HepG2 (cell line): Measurements from ENCODE around the gene NECAP2. TPM values are rescaled to one million over a fixed set of nuclear protein-coding genes. Genes with fewer than 3 reads are reported as not detected.
A peak's percentile ranks its signal among the peaks of the same experiment; 100 is the strongest.

Experiments
- ATAD3A ChIP-seq: sonication (generic); formaldehyde crosslinking; IDR thresholded peaks from 2 replicates; pipeline ENCODE4 v1.4.0; 2020; ENCODE audit warnings: missing genetic modification reagents
- MAFK ChIP-seq, 2 experiments: IDR thresholded peaks in 1 of 2; conservative IDR thresholded peaks in 1 of 2; 2 replicates each; pipeline ENCODE4 v1.6.1; 2011; ENCODE audit warnings: improper control_type of control experiment in 2 of 2, low read length in 2 of 2
- MEIS1 ChIP-seq: sonication (generic); formaldehyde crosslinking; IDR thresholded peaks from 2 replicates; pipeline ENCODE4 v1.9.0; 2021; ENCODE audit warnings: mild to moderate bottlenecking, missing genetic modification reagents, moderate library complexity, borderline replicate concordance
- MTF1 ChIP-seq: sonication (generic); formaldehyde crosslinking; IDR thresholded peaks from 2 replicates; pipeline ENCODE4 v1.5.0; 2020; ENCODE audit warnings: missing genetic modification reagents
- NFE2L1 ChIP-seq: sonication (generic); formaldehyde crosslinking; IDR thresholded peaks from 2 replicates; pipeline ENCODE4 v1.4.0; 2020; ENCODE audit warnings: missing genetic modification reagents, mild to moderate bottlenecking, borderline replicate concordance
- NR3C1 ChIP-seq: sonication (generic); formaldehyde crosslinking; IDR thresholded peaks from 2 replicates; pipeline ENCODE4 v1.4.0; 2020; ENCODE audit warnings: missing genetic modification reagents
- PHB2 ChIP-seq: fragments of 450-650 bp; IDR thresholded peaks from 2 replicates; pipeline ENCODE4 v1.6.1; 2018; ENCODE audit not compliant: partially characterized antibody
- REST ChIP-seq, 2 experiments: IDR thresholded peaks; 2 replicates each; pipeline ENCODE4 v1.6.1; 2011 to 2012; ENCODE audit warnings: low read length in 2 of 2, borderline replicate concordance in 1 of 2, low read depth in 1 of 2, mild to moderate bottlenecking in 1 of 2, moderate library complexity in 1 of 2
- RNF219 ChIP-seq: sonication (generic); formaldehyde crosslinking; IDR thresholded peaks from 2 replicates; pipeline ENCODE4 v1.5.0; 2020; ENCODE audit warnings: mild to moderate bottlenecking, missing genetic modification reagents
- SALL2 ChIP-seq: sonication (generic); formaldehyde crosslinking; IDR thresholded peaks from 2 replicates; pipeline ENCODE4 v1.8.1; 2023; ENCODE audit warnings: mild to moderate bottlenecking, missing genetic modification reagents, inconsistent platforms
- SRSF9 ChIP-seq: fragments of 200-400 bp; formaldehyde crosslinking; IDR thresholded peaks from 2 replicates; pipeline ENCODE4 v1.6.1; 2018; ENCODE audit warnings: borderline replicate concordance, mild to moderate bottlenecking, low read depth, low read length; ENCODE audit not compliant: insufficient read depth, poor library complexity, severe bottlenecking
- THAP11 ChIP-seq: IDR thresholded peaks from 2 replicates; pipeline ENCODE4 v1.6.1; 2016; ENCODE audit warnings: missing biosample characterization, missing genetic modification reagents
- UBTF ChIP-seq: sonication (generic); formaldehyde crosslinking; IDR thresholded peaks from 2 replicates; pipeline ENCODE4 v1.4.0; 2020; ENCODE audit warnings: mild to moderate bottlenecking, missing genetic modification reagents
- ZFP90 ChIP-seq: sonication (generic); formaldehyde crosslinking; IDR thresholded peaks from 2 replicates; pipeline ENCODE4 v1.8.0; 2022; ENCODE audit warnings: missing genetic modification reagents, mild to moderate bottlenecking, inconsistent platforms, borderline replicate concordance
- polyA plus RNA-seq, 8 experiments: library from polyadenylated mRNA; depleted of rRNA in 3 of 8; stranded (reverse) in 7 of 8; unstranded in 1 of 8; fragments of >200 nt; fragmentation: Illumina TruSeq in 4 of 8; extraction: Trizol in 4 of 8; gene quantifications; 2 replicates each; pipeline versions ENCODE4 v1.2.1 to v1.2.3, GENCODE V29; 2011 to 2016; ENCODE audit warnings: low read depth in 4 of 8, missing spikeins in 1 of 8, mixed read lengths in 1 of 8; ENCODE audit not compliant: insufficient read depth in 1 of 8
- total RNA-seq, 5 experiments: library from RNA; depleted of rRNA; stranded (reverse); fragments of >200 nt; fragmentation: Illumina TruSeq; extraction: Trizol; gene quantifications; 2 replicates each; pipeline ENCODE4 v1.2.3, GENCODE V29; 2016; ENCODE audit warnings: low read depth in 1 of 5
- TF ChIP-seq, protein P1 (sequence below): sonication (generic); formaldehyde crosslinking; IDR thresholded peaks from 2 replicates; pipeline ENCODE4 v1.8.0; 2022; ENCODE audit warnings: low read depth, missing genetic modification reagents
- TF ChIP-seq, protein P2 (sequence below): sonication (generic); formaldehyde crosslinking; IDR thresholded peaks from 2 replicates; pipeline ENCODE4 v1.4.0; 2020; ENCODE audit warnings: missing genetic modification reagents

NECAP2 gene
- total and polyA plus RNA-seq, 2 of the 13 experiments (the other 11 are each of a cell fraction or from before 2014, with no cell fraction given) = 38.5 to 52.3 TPM

- TF ChIP-seq, protein P1, sequence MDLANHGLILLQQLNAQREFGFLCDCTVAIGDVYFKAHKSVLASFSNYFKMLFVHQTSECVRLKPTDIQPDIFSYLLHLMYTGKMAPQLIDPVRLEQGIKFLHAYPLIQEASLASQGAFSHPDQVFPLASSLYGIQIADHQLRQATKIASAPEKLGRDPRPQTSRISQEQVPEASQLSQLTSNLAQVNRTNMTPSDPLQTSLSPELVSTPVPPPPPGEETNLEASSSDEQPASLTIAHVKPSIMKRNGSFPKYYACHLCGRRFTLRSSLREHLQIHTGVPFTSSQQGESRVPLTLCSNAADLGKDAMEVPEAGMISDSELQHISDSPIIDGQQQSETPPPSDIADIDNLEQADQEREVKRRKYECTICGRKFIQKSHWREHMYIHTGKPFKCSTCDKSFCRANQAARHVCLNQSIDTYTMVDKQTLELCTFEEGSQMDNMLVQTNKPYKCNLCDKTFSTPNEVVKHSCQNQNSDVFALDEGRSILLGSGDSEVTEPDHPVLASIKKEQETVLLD (CRISPR knock-in tag) = peak; percentile 97
- TF ChIP-seq ZFP90 (CRISPR knock-in tag) (no peak; the same call in 1 of the 2 replicates), MAFK (conservative IDR thresholded peaks at IDR 0.05 in 1 of 2, IDR thresholded peaks at IDR 0.05 in 1 of 2; ENCODE audit: low read length in 2 of 2) (no peak), SRSF9 (no peak), SALL2 (CRISPR knock-in tag) (no peak; the same call in 1 of the 2 replicates), NFE2L1 (CRISPR knock-in tag) (no peak), MEIS1 (CRISPR knock-in tag) (no peak), UBTF (CRISPR knock-in tag) (peak; percentile 88; the same call in 1 of the 2 replicates), RNF219 (CRISPR knock-in tag) (no peak), ATAD3A (CRISPR knock-in tag) (no peak), PHB2 (no peak), THAP11 (CRISPR knock-in tag) (peak; percentile 69), MTF1 (CRISPR knock-in tag) (no peak), REST (IDR thresholded peaks at IDR 0.05; ENCODE audit: borderline replicate concordance in 1 of 2, low read depth in 1 of 2, low read length in 2 of 2) (no peak), NR3C1 (CRISPR knock-in tag) (no peak)
- TF ChIP-seq, protein P2, sequence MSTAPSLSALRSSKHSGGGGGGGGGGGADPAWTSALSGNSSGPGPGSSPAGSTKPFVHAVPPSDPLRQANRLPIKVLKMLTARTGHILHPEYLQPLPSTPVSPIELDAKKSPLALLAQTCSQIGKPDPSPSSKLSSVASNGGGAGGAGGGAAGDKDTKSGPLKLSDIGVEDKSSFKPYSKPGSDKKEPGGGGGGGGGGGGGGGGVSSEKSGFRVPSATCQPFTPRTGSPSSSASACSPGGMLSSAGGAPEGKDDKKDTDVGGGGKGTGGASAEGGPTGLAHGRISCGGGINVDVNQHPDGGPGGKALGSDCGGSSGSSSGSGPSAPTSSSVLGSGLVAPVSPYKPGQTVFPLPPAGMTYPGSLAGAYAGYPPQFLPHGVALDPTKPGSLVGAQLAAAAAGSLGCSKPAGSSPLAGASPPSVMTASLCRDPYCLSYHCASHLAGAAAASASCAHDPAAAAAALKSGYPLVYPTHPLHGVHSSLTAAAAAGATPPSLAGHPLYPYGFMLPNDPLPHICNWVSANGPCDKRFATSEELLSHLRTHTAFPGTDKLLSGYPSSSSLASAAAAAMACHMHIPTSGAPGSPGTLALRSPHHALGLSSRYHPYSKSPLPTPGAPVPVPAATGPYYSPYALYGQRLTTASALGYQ = no peak
Observed at GRCh38 chr1:16498573-16499413, 58.3 kb downstream of the NECAP2 start (continued).
